Mucosa of stomach (tissue), 1 donor: Measurements from ENCODE around the gene MTX2.

Experiments used
- H3K27me3 ChIP-seq: one replicate; pipeline ENCODE4 v1.7.0; 2013; ENCODE audit warnings: mild to moderate bottlenecking, low read length; ENCODE audit not compliant: control insufficient read depth, insufficient read depth
- H3K36me3 ChIP-seq: one replicate; pipeline ENCODE4 v1.7.0; 2013; ENCODE audit warnings: low read length; ENCODE audit not compliant: control insufficient read depth, insufficient read depth
- H3K4me1 ChIP-seq: one replicate; pipeline ENCODE4 v1.7.0; 2013; ENCODE audit warnings: mild to moderate bottlenecking, low read length; ENCODE audit not compliant: control insufficient read depth, insufficient read depth
- H3K4me3 ChIP-seq: one replicate; pipeline ENCODE4 v1.7.0; 2013; ENCODE audit warnings: low read length
- H3K9ac ChIP-seq: one replicate; pipeline ENCODE4 v1.7.0; 2013; ENCODE audit warnings: mild to moderate bottlenecking, low read length, moderate library complexity
- H3K9me3 ChIP-seq: one replicate; pipeline ENCODE4 v1.7.0; 2013; ENCODE audit warnings: mild to moderate bottlenecking, low read length, moderate library complexity; ENCODE audit not compliant: control insufficient read depth
- donor health status: Pancreatic carcinoma.

MTX2 gene

DNA sequence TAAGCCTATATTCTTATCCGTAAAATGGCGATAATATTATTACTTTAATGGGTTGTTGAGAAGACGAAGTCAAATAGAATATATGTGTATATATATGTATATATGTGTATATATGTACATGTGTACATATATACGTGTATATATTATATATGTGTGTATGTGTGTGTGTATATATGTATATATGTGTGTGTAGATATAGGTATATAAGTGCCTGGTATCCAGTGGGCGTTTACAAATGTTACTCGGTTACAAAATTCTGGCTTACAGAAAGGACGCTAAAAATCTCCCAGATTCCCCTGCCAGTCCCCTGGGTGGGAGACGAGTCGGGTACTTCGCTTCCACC is 295 bp upstream of the MTX2 start:
- Histone ChIP-seq H3K27me3 (no peaks in the 10 kb centered on the region), H3K9ac (peak overlapping the region; percentile 93), H3K9me3 (no peaks in the 10 kb centered on the region), H3K36me3 (no peaks in the 10 kb centered on the region), H3K4me1 (no peaks in the 10 kb centered on the region), H3K4me3 (peak overlapping the region; percentile 99)

DNA sequence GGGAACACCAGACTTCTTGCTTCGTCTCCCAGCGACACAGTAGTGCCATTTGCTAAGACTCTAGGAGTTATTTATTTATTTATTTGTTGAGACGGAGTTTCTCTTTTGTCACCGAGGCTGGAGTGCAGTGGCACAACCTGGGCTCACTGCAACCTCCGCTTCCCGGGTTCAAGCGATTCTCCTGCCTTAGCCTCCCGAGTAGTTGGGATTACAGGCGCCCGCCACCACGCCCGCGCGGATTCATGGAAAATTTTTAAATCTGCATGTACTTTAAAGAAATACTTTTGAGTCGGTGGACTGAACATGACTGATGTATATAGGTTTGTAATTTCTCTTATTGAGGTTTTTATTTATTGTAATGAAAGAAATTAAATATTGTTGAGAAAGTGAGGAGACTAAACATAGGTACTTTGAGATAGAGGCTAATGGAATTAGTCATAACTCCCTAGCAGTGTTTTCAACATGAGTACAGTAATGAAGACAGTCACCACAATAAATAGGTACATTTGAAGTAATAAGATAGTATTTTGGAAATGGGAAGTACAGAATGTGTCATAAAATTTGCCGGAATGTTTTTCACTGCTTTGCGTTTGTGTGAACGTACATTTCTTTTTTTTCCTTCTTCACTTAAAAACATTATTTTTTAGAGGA is 983 bp downstream of the MTX2 start:
- H3K4me1 ChIP-seq = no peaks in the 10 kb centered on the region
- peak overlapping the region; percentile 93 for H3K9ac ChIP-seq
- no peaks in the 10 kb centered on the region for H3K9me3 ChIP-seq
- peak overlapping the region; percentile 99 for H3K4me3 ChIP-seq
- H3K36me3 ChIP-seq = no peaks in the 10 kb centered on the region
- H3K27me3 ChIP-seq = no peaks in the 10 kb centered on the region

DNA sequence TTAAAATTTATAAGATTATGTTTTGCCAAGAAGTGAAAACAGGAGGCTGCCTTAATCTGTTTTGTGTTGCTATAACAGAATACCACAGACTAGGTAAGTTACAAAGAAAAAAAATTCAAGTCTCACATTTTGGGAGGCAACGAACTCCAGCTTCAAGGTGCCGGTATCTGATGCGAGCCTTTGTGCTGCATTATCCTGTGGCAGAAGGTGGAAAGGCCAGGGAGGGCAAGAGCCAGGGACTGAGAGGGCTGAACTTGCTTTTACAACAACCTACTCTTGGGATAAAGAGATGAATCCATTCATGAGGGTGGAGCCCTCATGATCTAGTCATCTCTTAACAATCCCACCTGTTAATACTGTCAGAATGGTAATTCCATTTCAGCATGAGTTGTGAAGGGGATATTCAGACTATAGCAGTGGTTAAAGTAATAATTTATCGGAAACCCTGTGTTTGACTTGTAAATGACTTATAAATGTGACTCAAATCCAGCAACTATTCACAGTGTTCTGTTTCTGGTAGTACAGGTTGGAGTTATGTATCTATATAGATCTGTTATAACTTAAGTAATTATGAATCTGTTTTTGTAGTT is 3.7 kb downstream of the MTX2 start:
- no peak overlapping the region for H3K9ac ChIP-seq
- no peaks in the 10 kb centered on the region for H3K9me3 ChIP-seq
- no peak overlapping the region for H3K4me3 ChIP-seq
- H3K4me1 ChIP-seq = no peaks in the 10 kb centered on the region
- no peaks in the 10 kb centered on the region for H3K36me3 ChIP-seq
- no peaks in the 10 kb centered on the region for H3K27me3 ChIP-seq

DNA sequence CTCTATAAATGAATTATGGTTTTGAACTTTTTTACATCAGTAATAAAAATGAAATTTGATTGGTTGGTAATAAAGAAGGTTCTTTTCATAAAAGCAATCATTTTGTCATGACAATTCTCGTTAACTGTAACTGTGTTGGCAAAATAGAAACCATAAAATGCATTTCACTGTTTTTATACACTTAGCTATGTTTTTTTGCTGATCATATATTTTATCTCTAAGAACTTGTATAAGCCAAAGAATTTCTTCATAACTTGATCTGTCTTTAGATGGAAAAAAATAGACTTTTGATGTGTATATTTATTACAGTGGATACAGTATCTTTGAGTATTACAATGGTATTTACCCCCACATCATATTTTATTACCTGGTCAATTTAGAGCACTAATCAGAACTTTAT is 9.7 kb downstream of the MTX2 start:
- H3K27me3 ChIP-seq = no peaks in the 10 kb centered on the region
- no peak overlapping the region for H3K9ac ChIP-seq
- no peaks in the 10 kb centered on the region for H3K9me3 ChIP-seq
- no peak overlapping the region for H3K4me3 ChIP-seq
- no peaks in the 10 kb centered on the region for H3K36me3 ChIP-seq
- H3K4me1 ChIP-seq = no peaks in the 10 kb centered on the region

DNA sequence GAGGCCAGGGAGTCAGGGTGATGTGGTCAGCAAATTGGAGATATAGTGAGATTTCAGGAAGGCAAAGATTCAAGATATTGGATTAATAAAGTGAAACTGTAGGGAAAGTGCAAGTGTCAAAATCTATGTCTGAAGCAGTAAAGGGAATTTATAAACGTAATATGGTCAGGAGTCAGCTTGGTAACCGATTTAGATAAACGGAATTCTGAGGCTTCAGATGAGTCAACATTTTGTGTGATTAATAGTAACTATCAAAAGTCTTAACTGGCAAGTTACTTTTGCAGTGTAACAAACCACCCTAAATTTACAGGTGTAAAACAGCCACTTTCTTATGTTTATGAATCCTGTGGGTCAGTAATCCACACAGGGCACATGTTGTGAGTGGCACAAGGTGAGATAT is 10.9 kb downstream of the MTX2 start:
- H3K4me3 ChIP-seq = no peak overlapping the region
- no peaks in the 10 kb centered on the region for H3K27me3 ChIP-seq
- no peaks in the 10 kb centered on the region for H3K4me1 ChIP-seq
- H3K9me3 ChIP-seq = no peaks in the 10 kb centered on the region
- H3K9ac ChIP-seq = no peak overlapping the region
- H3K36me3 ChIP-seq = no peaks in the 10 kb centered on the region

DNA sequence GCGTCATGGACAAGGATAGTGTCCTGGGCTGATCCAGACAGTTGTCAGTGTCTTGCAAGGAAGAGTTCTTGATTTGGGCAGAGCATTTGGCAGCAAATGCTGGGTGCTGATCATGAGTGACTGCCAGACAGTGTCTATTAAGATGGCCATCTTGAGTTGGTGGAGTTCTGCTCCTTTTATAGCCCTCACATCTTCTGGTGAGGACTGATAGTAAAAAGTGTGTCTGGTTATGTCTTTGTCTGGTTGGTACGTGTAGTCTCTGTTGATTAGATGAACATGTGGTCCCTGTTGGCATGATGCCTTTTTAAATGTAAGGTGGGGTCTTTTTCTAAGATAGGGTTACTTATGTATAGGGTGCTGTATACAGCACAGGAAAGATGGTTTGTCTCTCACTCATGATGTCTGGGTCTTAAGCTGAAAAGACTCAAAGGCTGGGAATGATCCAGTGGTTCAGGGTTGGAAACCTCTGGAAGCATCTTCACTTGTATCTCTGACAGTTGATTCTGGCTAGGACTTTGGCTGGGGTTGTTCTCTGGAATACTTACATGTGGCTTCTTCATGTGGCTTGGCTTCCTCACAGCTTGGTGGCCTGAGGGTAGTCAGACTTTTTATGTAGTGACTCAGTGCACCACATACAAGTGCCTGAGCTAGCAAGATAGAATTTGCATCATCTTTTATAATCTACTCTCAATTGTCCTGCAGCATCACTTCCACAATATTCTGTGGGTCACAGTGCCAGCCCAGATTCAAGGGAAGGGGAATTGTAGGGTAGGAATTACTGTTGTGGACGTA is 11.8 kb downstream of the MTX2 start:
- no peaks in the 10 kb centered on the region for H3K9me3 ChIP-seq
- no peak overlapping the region for H3K9ac ChIP-seq
- no peak overlapping the region for H3K4me3 ChIP-seq
- H3K4me1 ChIP-seq = no peaks in the 10 kb centered on the region
- H3K36me3 ChIP-seq = no peaks in the 10 kb centered on the region
- H3K27me3 ChIP-seq = no peaks in the 10 kb centered on the region

DNA sequence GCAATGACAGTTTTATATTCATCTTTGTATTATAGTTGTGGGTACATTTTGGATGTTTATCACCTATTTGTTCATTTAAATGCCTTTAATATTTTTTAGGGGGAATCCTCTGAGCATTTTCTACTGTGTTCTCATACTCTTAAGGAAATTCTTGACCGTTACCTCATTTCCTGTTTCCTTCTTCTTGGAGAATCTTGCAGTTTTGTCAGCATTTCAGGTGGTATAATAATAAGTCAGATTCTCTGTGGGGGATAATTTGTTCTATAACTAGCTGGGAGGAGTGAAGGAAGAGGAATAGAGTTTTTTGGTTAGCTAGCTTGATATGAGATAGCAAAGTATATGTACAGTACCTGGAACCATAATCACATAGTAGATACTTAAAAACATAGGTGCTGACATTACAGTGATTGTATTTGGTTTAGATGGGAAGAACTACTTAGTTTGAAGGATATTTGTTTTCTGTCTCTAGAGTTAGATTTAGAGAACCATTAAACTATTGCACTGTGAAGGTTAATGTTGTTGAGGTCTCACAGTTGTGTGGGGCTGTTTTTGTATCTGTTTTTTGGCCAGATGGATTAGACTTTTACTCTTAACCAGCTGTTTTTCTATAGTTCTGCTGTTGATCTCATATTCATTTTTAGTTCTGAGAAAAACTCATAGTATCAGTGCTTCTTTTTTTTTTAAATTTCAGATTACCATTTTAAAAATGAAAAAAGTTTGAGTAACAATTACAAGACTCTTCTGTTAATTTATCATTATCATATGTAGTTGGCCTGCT is 14.2 kb downstream of the MTX2 start:
- no peaks in the 10 kb centered on the region for H3K27me3 ChIP-seq
- H3K9ac ChIP-seq = no peak overlapping the region
- no peak overlapping the region for H3K4me3 ChIP-seq
- H3K9me3 ChIP-seq = no peaks in the 10 kb centered on the region
- H3K36me3 ChIP-seq = no peaks in the 10 kb centered on the region
- H3K4me1 ChIP-seq = no peaks in the 10 kb centered on the region

DNA sequence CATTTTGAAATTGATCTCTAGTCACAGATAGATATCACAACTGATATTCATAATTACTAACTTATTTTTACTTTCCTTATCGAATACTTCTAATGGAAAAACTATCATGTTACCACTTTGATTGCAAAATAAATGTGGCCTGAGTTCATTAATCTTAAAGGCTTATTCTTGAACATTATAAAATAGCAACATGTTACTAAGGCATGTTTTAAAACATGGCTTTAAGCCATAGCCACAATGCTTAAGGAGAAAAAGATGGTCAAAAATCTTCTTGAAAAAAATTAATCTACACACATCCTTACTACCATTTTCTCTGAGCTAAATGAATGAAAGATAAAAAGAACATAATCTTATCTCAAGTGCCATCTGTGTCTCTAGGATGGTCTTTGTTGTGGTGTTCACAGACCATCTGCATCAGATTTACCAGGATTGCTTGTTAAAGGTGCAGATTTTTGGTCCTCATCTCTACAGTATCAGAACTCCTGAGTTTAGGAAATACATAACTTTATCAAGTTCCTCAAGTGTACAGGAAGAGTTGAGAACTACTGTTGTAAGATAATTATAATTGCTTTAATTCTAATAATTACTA is 15.3 kb downstream of the MTX2 start:
- Histone ChIP-seq H3K27me3 (no peaks in the 10 kb centered on the region), H3K9ac (no peak overlapping the region), H3K36me3 (no peaks in the 10 kb centered on the region), H3K9me3 (no peaks in the 10 kb centered on the region), H3K4me3 (no peak overlapping the region), H3K4me1 (no peaks in the 10 kb centered on the region)

DNA sequence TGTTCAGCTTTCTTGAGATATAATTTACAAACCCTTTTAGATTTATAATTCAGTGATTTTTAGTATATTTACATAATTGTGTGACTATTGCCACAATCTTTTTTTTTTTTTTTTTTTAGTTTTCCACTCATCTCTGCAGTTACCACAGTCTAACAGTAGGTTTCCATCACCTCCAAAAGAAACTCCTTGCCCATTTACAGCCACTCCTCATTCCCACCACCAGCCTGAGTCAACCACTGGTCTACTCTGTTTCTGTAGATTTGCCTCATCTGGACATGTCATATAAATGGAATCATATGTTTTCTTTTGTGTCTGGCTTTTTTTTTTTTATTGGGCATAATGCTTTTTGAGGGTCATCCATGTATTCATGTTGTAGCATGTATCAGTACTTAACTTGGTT is 16.1 kb downstream of the MTX2 start:
- Histone ChIP-seq H3K4me1 (no peaks in the 10 kb centered on the region), H3K9me3 (no peaks in the 10 kb centered on the region), H3K9ac (no peak overlapping the region), H3K4me3 (no peak overlapping the region), H3K36me3 (no peaks in the 10 kb centered on the region), H3K27me3 (no peaks in the 10 kb centered on the region)

DNA sequence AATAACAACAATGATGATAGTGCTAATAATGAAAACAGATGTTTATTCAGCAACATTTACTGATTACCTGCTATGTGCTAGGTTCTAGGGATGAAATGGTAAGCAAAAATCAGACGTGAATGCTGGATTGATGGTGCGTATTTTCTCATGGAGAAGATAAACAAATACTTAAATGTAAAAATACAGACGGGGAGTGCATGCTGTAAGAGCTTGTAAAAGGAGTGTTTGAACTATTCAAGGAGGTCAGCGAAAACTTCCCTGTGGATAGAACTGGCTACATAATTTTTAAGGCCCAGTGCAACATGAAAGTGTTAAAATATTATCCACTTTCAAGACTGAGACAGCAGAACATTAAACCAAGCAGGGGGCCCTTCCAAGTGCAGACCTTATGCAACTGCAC is 22.1 kb downstream of the MTX2 start:
- Histone ChIP-seq H3K4me3 (no peak overlapping the region), H3K36me3 (no peaks in the 10 kb centered on the region), H3K27me3 (no peaks in the 10 kb centered on the region), H3K9ac (no peak overlapping the region), H3K9me3 (no peaks in the 10 kb centered on the region), H3K4me1 (no peaks in the 10 kb centered on the region)

DNA sequence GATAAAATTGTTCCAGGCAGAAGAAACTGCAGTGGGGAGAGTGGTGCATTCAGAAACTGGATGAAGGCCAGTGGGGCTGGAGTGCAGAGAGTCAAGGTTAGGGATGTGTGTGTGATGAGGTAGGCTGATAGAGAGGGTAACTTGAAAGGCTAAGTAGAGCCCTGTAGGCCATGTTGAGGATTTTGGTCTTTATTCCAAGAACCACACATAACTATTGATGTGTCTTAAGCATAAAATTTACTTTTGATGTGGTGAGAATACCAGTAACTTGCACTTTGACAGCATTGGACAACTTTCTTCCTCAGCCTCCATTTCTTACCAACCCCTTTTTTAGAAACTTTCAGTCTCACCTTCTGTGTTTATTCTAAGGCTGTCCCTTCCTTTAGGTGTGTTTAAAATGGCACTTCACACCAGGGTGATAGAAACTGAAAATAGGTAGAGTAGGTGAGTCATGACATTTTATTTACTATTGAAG is 22.6 kb downstream of the MTX2 start:
- Histone ChIP-seq H3K4me1 (no peaks in the 10 kb centered on the region), H3K36me3 (no peaks in the 10 kb centered on the region), H3K27me3 (no peaks in the 10 kb centered on the region), H3K9me3 (no peaks in the 10 kb centered on the region), H3K4me3 (no peak overlapping the region), H3K9ac (no peak overlapping the region)
